Neuronal stem cell (in vitro differentiated cells): Measurements from ENCODE around the gene GALM.
A peak's percentile ranks its signal among the peaks of the same experiment; 100 is the strongest.

Experiments
- DNase-seq: peaks from one replicate; pipeline ENCODE4 v3.0.0-alpha.2; 2013; ENCODE audit warnings: low spot score
- H2AFZ ChIP-seq: one replicate; pipeline ENCODE4 v1.6.1; 2013; ENCODE audit warnings: mild to moderate bottlenecking, low read length, inconsistent platforms
- H2AK5ac ChIP-seq: 2 replicates; pipeline ENCODE4 v1.6.1; 2013; ENCODE audit warnings: low read depth, mild to moderate bottlenecking, inconsistent platforms, low read length, moderate library complexity, mixed read lengths
- H2BK120ac ChIP-seq: 2 replicates; pipeline ENCODE4 v1.6.1; 2013; ENCODE audit warnings: low read depth, mild to moderate bottlenecking, inconsistent platforms, low read length, moderate library complexity, mixed read lengths
- H2BK12ac ChIP-seq: one replicate; pipeline ENCODE4 v1.6.1; 2013; ENCODE audit warnings: low read length, inconsistent platforms
- H2BK15ac ChIP-seq: 2 replicates; pipeline ENCODE4 v1.6.1; 2013; ENCODE audit warnings: mild to moderate bottlenecking, low read length, inconsistent platforms, mixed read lengths
- H2BK5ac ChIP-seq: one replicate; pipeline ENCODE4 v1.6.1; 2013; ENCODE audit warnings: inconsistent platforms, mild to moderate bottlenecking, low read length, moderate library complexity
- H3K14ac ChIP-seq: one replicate; pipeline ENCODE4 v1.6.1; 2013; ENCODE audit warnings: low read length, inconsistent platforms
- H3K18ac ChIP-seq: 2 replicates; pipeline ENCODE4 v1.6.1; 2013; ENCODE audit warnings: low read length, inconsistent platforms
- H3K23ac ChIP-seq: 2 replicates; pipeline ENCODE4 v1.6.1; 2013; ENCODE audit warnings: low read depth, mild to moderate bottlenecking, mixed read lengths, low read length, inconsistent platforms; ENCODE audit not compliant: poor library complexity
- H3K27ac ChIP-seq: replicated peaks from 3 replicates; pipeline ENCODE4 v1.5.1; 2013; ENCODE audit warnings: low read length, inconsistent platforms
- H3K27me3 ChIP-seq, 3 experiments: 2 replicates each; pipeline ENCODE4 v1.6.1; 2013; ENCODE audit warnings: low read length in 3 of 3, mild to moderate bottlenecking in 2 of 3, inconsistent platforms in 1 of 3, low read depth in 1 of 3, mixed read lengths in 1 of 3, moderate library complexity in 1 of 3; ENCODE audit not compliant: control insufficient read depth in 3 of 3, insufficient read depth in 3 of 3
- H3K36me3 ChIP-seq, 2 donors: replicated peaks in 1 of 2; 2 replicates each; pipeline ENCODE4 v1.6.1; 2013; ENCODE audit warnings: low read length in 2 of 2; ENCODE audit not compliant: control insufficient read depth in 2 of 2, insufficient read depth in 2 of 2
- H3K4ac ChIP-seq: 2 replicates; pipeline ENCODE4 v1.6.1; 2013; ENCODE audit warnings: inconsistent platforms, mild to moderate bottlenecking, low read length, moderate library complexity
- H3K4me1 ChIP-seq, 2 donors: 1 replicate in 1 of 2; 2 replicates in 1 of 2; pipeline ENCODE4 v1.6.1; 2013; ENCODE audit warnings: low read length in 2 of 2, low read depth in 1 of 2; ENCODE audit not compliant: control insufficient read depth in 2 of 2, insufficient read depth in 1 of 2
- H3K4me2 ChIP-seq: one replicate; pipeline ENCODE4 v1.6.1; 2013; ENCODE audit warnings: mild to moderate bottlenecking, low read length, inconsistent platforms; ENCODE audit not compliant: insufficient read depth, poor library complexity, severe bottlenecking
- H3K4me3 ChIP-seq, 2 donors: 2 replicates each; pipeline ENCODE4 v1.5.1; 2013; ENCODE audit warnings: low read length in 2 of 2, mild to moderate bottlenecking in 2 of 2, inconsistent platforms in 1 of 2, moderate library complexity in 1 of 2
- H3K79me1 ChIP-seq: one replicate; pipeline ENCODE4 v1.6.1; 2013; ENCODE audit warnings: low read depth, mild to moderate bottlenecking, inconsistent platforms, low read length, moderate library complexity
- H3K9ac ChIP-seq: one replicate; pipeline ENCODE4 v1.6.1; 2013; ENCODE audit warnings: mild to moderate bottlenecking, low read depth, low read length, inconsistent platforms; ENCODE audit not compliant: poor library complexity
- H3K9me3 ChIP-seq, 2 donors: replicated peaks in 1 of 2; 2 replicates each; pipeline versions ENCODE3 to v1.6.1; 2013; ENCODE audit warnings: low read length in 2 of 2, mild to moderate bottlenecking in 2 of 2, inconsistent platforms in 1 of 2, low read depth in 1 of 2, mixed read lengths in 1 of 2, moderate library complexity in 1 of 2; ENCODE audit not compliant: control insufficient read depth in 2 of 2, insufficient read depth in 1 of 2
- H4K8ac ChIP-seq: one replicate; pipeline ENCODE4 v1.6.1; 2013; ENCODE audit warnings: low read depth, mild to moderate bottlenecking, inconsistent platforms, low read length, moderate library complexity
- H4K91ac ChIP-seq: one replicate; pipeline ENCODE4 v1.6.1; 2013; ENCODE audit warnings: low read length, low read depth, mild to moderate bottlenecking, inconsistent platforms; ENCODE audit not compliant: poor library complexity
- WGBS, 2 donors: extraction: QIAGEN DNeasy Blood & Tissue Kit; methylation state at CpG; one replicate each; pipeline ENCODE4 v1.1.7; 2013; ENCODE audit warnings: missing lambda C conversion rate in 2 of 2, mixed read lengths in 1 of 2; ENCODE audit not compliant: insufficient read length in 2 of 2, insufficient replicate concordance in 1 of 2; ENCODE audit errors: extremely low coverage in 2 of 2; 5-methylcytosine and 5-hydroxymethylcytosine counted together

GALM gene

DNA sequence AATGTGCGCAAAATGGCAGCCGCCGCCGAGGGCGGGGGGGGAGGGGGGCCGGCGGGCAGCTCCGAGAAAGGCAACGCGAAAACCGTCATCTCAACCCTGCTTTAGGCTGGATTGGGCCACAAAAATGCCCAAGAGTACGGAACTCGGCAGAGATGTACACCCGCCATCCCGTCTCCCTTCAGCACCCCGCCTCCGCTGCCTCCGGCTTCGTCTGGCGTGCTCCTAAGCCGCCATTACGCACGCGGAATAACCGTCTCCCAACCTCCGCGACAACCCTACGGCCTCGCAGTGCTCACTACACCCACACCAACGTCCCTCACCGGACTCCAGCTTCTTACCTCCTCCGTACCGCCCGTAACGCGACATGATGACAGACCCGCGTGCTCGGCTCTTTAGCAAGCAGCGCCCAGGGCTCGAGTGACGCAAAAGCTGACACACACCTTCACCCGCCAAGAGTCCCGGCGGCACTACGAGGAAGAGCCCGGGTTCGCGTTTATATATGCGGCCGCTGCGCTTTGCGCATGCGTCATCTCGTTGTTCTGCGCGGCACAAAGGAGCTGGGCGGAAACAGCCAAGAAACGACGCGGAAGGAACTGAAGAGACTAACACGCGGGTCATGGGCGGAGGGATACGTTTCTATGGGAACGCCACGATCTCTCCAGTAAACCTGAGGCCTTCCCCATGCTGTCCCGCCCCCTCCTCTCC, 85.1 kb downstream of the GALM start, which contains the start of gene SRSF7:
SRSF7 (minus strand) TSS at position 471 of the 705 bp plus-strand sequence; CDS start at position 366, 105 bp downstream.
- H3K4me2 ChIP-seq: peak within 1 kb of the TSS; percentile 98
- peak within 1 kb of the TSS; percentile 95 for H2BK5ac ChIP-seq
- peaks cover 1 to 20% of the 10 kb centered on the region in 2 donors for H3K4me1 ChIP-seq
- no CpG with 5 or more reads among the region's 68 CpGs for WGBS, 2 donors
- H2BK15ac ChIP-seq: peak within 1 kb of the TSS; percentile 91
- H3K18ac ChIP-seq: peak within 1 kb of the TSS; percentile 100
- H3K9me3 ChIP-seq: no peaks in the 10 kb centered on the region
- H3K27ac ChIP-seq: peak within 1 kb of the TSS; percentile 99
- H3K4me3 ChIP-seq: peak within 1 kb of the TSS; percentile 80 to 98
- peak within 1 kb of the TSS; percentile 80 for H2AK5ac ChIP-seq
- peak within 1 kb of the TSS; percentile 100 for H3K23ac ChIP-seq
- peak within 1 kb of the TSS; percentile 78 for H2AFZ ChIP-seq
- DNase-seq: peak; percentile 99
- H2BK12ac ChIP-seq: no peak within 1 kb of the TSS
- peak within 1 kb of the TSS; percentile 51 for H2BK120ac ChIP-seq
- H3K36me3 ChIP-seq: peaks cover 15 to 42% of the 10 kb centered on the region in 2 donors
- H3K27me3 ChIP-seq: no peaks in the 10 kb centered on the region
- H4K8ac ChIP-seq: peak within 1 kb of the TSS; percentile 99
- peak within 1 kb of the TSS; percentile 99 for H3K9ac ChIP-seq
- no peaks in the 10 kb centered on the region for H3K79me1 ChIP-seq
- H4K91ac ChIP-seq: peak within 1 kb of the TSS; percentile 66
- H3K14ac ChIP-seq: peak within 1 kb of the TSS; percentile 95
- peak within 1 kb of the TSS; percentile 81 for H3K4ac ChIP-seq

DNA sequence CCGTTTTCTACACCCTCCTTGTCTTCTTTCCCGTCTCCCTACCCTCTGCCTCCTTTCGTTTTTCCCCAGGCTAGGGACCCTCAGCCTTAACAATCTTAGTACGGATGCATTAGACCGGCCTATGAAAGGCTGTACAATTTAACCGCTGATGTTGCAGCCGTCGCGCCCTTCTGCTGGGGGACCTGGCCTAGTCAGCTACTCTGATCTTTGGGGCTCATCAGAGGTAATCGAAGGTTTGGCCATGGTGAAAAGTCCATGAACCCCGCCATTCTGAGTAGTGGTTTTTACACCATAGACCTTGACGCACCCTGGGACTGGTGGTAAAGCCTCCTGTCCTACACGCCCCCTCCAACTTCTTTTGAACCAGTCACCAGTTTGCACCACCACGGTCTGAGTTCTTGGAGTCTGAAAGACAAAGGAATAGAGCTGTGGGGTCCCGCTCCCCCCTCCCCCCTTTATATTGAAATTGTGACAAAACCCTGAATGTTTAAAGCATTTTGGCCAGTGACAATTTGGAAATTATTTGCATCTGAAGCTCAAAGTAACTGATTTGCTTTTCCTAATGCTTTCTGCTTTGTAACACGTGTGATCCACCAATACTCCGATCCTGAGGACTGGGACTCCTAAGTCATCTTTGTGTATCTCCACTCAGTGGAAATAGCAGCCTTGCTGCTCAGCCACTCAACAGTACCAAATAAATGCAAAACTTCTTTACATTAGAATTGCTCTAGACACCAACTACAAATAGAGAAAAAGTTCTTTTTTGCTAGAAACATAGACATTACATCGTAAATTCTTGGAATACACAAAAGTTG, 85.9 kb downstream of the GALM start:
- Histone ChIP-seq H2AFZ (peak overlapping the region; percentile 78), H3K18ac (peak overlapping the region; percentile 81), H3K79me1 (no peaks in the 10 kb centered on the region), H3K23ac (no peak overlapping the region), H2BK12ac (no peak overlapping the region), H3K9me3 (peaks cover 0 to 2% of the 10 kb centered on the region in 2 donors), H3K27ac (peak overlapping the region; percentile 99), H4K8ac (peak overlapping the region; percentile 99), H3K4me2 (peak overlapping the region; percentile 98), H2BK5ac (peak overlapping the region; percentile 95), H3K36me3 (peaks cover 13 to 35% of the 10 kb centered on the region in 2 donors), H3K9ac (peak overlapping the region; percentile 71), H2AK5ac (peak overlapping the region; percentile 80), H2BK15ac (peak overlapping the region; percentile 61), H3K27me3 (no peaks in the 10 kb centered on the region), H3K4me1 (peaks cover 1 to 20% of the 10 kb centered on the region in 2 donors), H3K4ac (no peak overlapping the region), H4K91ac (peak overlapping the region; percentile 66), H3K4me3 (peak overlapping the region; percentile 58 to 79), H3K14ac (peak overlapping the region; percentile 22), H2BK120ac (peak overlapping the region; percentile 51)
- DNase-seq: peak; percentile 51
- no CpG with 5 or more reads among the region's 18 CpGs for WGBS, 2 donors

DNA sequence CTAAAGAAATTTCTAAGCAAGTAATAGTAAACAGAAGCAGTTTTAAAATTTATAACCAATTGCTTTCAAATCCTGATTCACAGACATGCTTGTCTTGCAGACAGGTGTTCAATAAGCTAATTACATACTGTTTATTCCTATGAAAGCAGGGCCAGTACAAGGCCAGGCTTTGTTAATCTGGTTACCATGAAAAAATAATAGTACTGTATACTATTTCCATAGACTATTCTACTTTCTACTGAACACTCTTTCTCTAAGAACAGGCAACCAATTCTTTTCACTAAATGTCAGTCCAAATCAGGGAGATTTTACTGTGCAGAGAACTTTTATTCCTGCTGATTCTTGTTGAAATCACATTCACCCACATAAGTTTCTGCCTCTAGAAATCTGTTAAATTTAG, 88.1 kb downstream of the GALM start:
- H3K4me1 ChIP-seq: peaks cover 0 to 7% of the 10 kb centered on the region in 2 donors
- no peak overlapping the region for H2AK5ac ChIP-seq
- H2BK12ac ChIP-seq: no peak overlapping the region
- H3K27me3 ChIP-seq: no peaks in the 10 kb centered on the region
- peaks cover under 1 to 12% of the 10 kb centered on the region in 2 donors for H3K36me3 ChIP-seq
- no peak overlapping the region for H3K23ac ChIP-seq
- no peak overlapping the region for H3K4me3 ChIP-seq
- no peak overlapping the region for H3K27ac ChIP-seq
- no peaks in the 10 kb centered on the region for H3K79me1 ChIP-seq
- H2BK120ac ChIP-seq: no peak overlapping the region
- H4K8ac ChIP-seq: no peak overlapping the region
- H3K4ac ChIP-seq: no peak overlapping the region
- H3K4me2 ChIP-seq: no peak overlapping the region
- no peak for DNase-seq
- H2BK15ac ChIP-seq: no peak overlapping the region
- H3K14ac ChIP-seq: no peak overlapping the region
- no peak overlapping the region for H3K18ac ChIP-seq
- H2BK5ac ChIP-seq: no peak overlapping the region
- no peak overlapping the region for H3K9ac ChIP-seq
- no peak overlapping the region for H2AFZ ChIP-seq
- peaks cover 0 to 4% of the 10 kb centered on the region in 2 donors for H3K9me3 ChIP-seq
- H4K91ac ChIP-seq: no peak overlapping the region

- H3K27me3 ChIP-seq: no peaks in the 10 kb centered on the region
- H3K4me2 ChIP-seq: no peak overlapping the region
- no peak overlapping the region for H2AK5ac ChIP-seq
- no peak overlapping the region for H2BK120ac ChIP-seq
- no peak for DNase-seq
- H3K18ac ChIP-seq: no peak overlapping the region
- H3K27ac ChIP-seq: no peak overlapping the region
- no peak overlapping the region for H2BK12ac ChIP-seq
- H3K79me1 ChIP-seq: no peaks in the 10 kb centered on the region
- no peak overlapping the region for H3K4ac ChIP-seq
- no CpG with 5 or more reads among the region's 3 CpGs for WGBS, 2 donors
- H3K4me3 ChIP-seq: no peak overlapping the region
- H4K8ac ChIP-seq: no peak overlapping the region
- no peak overlapping the region for H2BK5ac ChIP-seq
- H3K9me3 ChIP-seq: peaks cover 0 to 4% of the 10 kb centered on the region in 2 donors
- no peak overlapping the region for H3K14ac ChIP-seq
- H3K36me3 ChIP-seq: peaks cover 0 to 8% of the 10 kb centered on the region in 2 donors
- no peak overlapping the region for H2AFZ ChIP-seq
- no peak overlapping the region for H2BK15ac ChIP-seq
- peaks cover 0 to 4% of the 10 kb centered on the region in 2 donors for H3K4me1 ChIP-seq
- no peak overlapping the region for H4K91ac ChIP-seq
- H3K23ac ChIP-seq: no peak overlapping the region
- H3K9ac ChIP-seq: no peak overlapping the region
Observed at GRCh38 chr2:38754506-38754905, 88.6 kb downstream of the GALM start.
